ENCODE measurements around the gene STK10.

GRCh38 chr5:172170251-172170701, 17.7 kb downstream of the STK10 start:
- TF ChIP-seq SP1 (IDR thresholded peaks at IDR 0.05) (no peak), BHLHE40 (IDR thresholded peaks at IDR 0.05; ENCODE audit: borderline replicate concordance) (no peak), SUZ12 (IDR thresholded peaks at IDR 0.05) (no peak), FOXA1 (IDR thresholded peaks at IDR 0.05) (no peak), FOXM1 (IDR thresholded peaks at IDR 0.05; ENCODE audit: borderline replicate concordance) (no peak), ARNT (IDR thresholded peaks at IDR 0.05) (no peak), ELF4 (IDR thresholded peaks at IDR 0.05) (no peak), CTBP1 (IDR thresholded peaks at IDR 0.05; ENCODE audit: borderline replicate concordance) (no peak), LEF1 (IDR thresholded peaks at IDR 0.05; ENCODE audit: borderline replicate concordance) (no peak), NFRKB (IDR thresholded peaks at IDR 0.05) (no peak)
